K562 (cell line): ENCODE measurements around the gene PCCA. TPM values are rescaled to one million over a fixed set of nuclear protein-coding genes. Genes with fewer than 3 reads are reported as not detected.

Experiments used
- ATAC-seq: fragments of 200-7000 bp; cut with Tn5 transposase; 3 replicates; pipeline ENCODE4 v1.9.1; 2020; ENCODE audit warnings: moderate library complexity
- BruUV-seq: library from RNA; stranded (reverse); fragments of 400-500 nt; replicated peaks from 2 replicates; lab custom pipeline; 2021; lab: Mats Ljungman, UMichigan
- CTCF ChIA-PET: fragments of 300-600 bp; formaldehyde crosslinking; extraction: SDS; loops from one replicate; lab custom pipeline; 2021; ENCODE audit warnings: low intra/inter-chr PET ratio; lab: Yijun Ruan, JAX
- POLR2A ChIA-PET: fragments of 300-600, 350-650 bp; sonication (Branson Sonifier 250); formaldehyde crosslinking; extraction: SDS; loops from one replicate; lab custom pipeline; 2021; ENCODE audit warnings: antibody characterized with exemption, inconsistent platforms; lab: Yijun Ruan, JAX
- DNase-seq, 4 experiments: peaks; one replicate each; pipeline versions ENCODE4 v3.0.0 to v3.0.0-alpha.2; 2011 to 2018; ENCODE audit warnings: low spot score in 3 of 4, mixed read lengths in 3 of 4; ENCODE audit errors: extremely low read depth in 1 of 4
- FAIRE-seq: peaks from 2 replicates; lab custom pipeline; 2011; peaks lifted over from hg19 to GRCh38; lab: Jason Lieb, UNC
- H2AFZ ChIP-seq: 2 replicates; pipeline ENCODE4 v1.6.0; 2011; ENCODE audit warnings: low read depth, low read length, control low read depth, inconsistent platforms
- H3K27ac ChIP-seq: fragments of 200-600 bp; 3 replicates; pipeline ENCODE4 v1.8.0; 2011; ENCODE audit warnings: low read depth, mild to moderate bottlenecking, control low read depth, inconsistent platforms, low read length, moderate library complexity, mixed read lengths; ENCODE audit errors: extremely low read depth
- H3K27me3 ChIP-seq, 2 experiments: fragments of 300-600 bp in 1 of 2; 2 replicates in 1 of 2; 3 replicates in 1 of 2; pipeline versions ENCODE4 v1.6.0 to v1.8.0; 2011; ENCODE audit warnings: inconsistent platforms in 2 of 2, low read length in 2 of 2, mild to moderate bottlenecking in 1 of 2, mixed read lengths in 1 of 2, moderate library complexity in 1 of 2; ENCODE audit not compliant: control insufficient read depth in 2 of 2, insufficient read depth in 2 of 2
- H3K36me3 ChIP-seq: fragments of 300-600 bp; 3 replicates; pipeline ENCODE4 v1.8.0; 2011; ENCODE audit warnings: mild to moderate bottlenecking, low read length, inconsistent platforms; ENCODE audit not compliant: control insufficient read depth, insufficient read depth
- H3K4me1 ChIP-seq, 2 experiments: fragments of 200-600 bp in 1 of 2; replicated peaks in 1 of 2; 2 replicates in 1 of 2; 3 replicates in 1 of 2; pipeline versions ENCODE4 v1.5.1 to v1.8.0; 2011; ENCODE audit warnings: inconsistent platforms in 2 of 2, low read length in 2 of 2, mild to moderate bottlenecking in 1 of 2, mixed read lengths in 1 of 2, moderate library complexity in 1 of 2; ENCODE audit not compliant: control insufficient read depth in 2 of 2, insufficient read depth in 2 of 2
- H3K4me2 ChIP-seq: 2 replicates; pipeline ENCODE4 v1.6.1; 2011; ENCODE audit warnings: low read length, control low read depth, inconsistent platforms, mixed read lengths; ENCODE audit not compliant: insufficient read depth
- H3K4me3 ChIP-seq: fragments of 200-600 bp; sonication (generic), shearing (Covaris generic); 2 replicates; pipeline ENCODE4 v1.5.1; 2016; ENCODE audit warnings: control low read depth, inconsistent platforms
- H3K79me2 ChIP-seq: fragments of 200-600 bp; 3 replicates; pipeline ENCODE4 v1.8.0; 2011; ENCODE audit warnings: low read length, inconsistent platforms; ENCODE audit not compliant: control insufficient read depth, insufficient read depth
- H3K9ac ChIP-seq, 2 experiments: 2 replicates each; pipeline versions ENCODE4 v1.6.0 to v1.6.1; 2011; ENCODE audit warnings: low read depth in 2 of 2, low read length in 2 of 2, control low read depth in 1 of 2, inconsistent platforms in 1 of 2, mild to moderate bottlenecking in 1 of 2, mixed read lengths in 1 of 2; ENCODE audit not compliant: insufficient read depth in 1 of 2
- H3K9me1 ChIP-seq: one replicate; pipeline ENCODE4 v1.6.0; 2011; ENCODE audit warnings: inconsistent platforms, mild to moderate bottlenecking, low read length, moderate library complexity; ENCODE audit not compliant: control insufficient read depth, insufficient read depth
- H3K9me3 ChIP-seq: replicated peaks from 2 replicates; pipeline ENCODE4 v1.5.1; 2011; ENCODE audit warnings: low read depth, low read length, inconsistent platforms; ENCODE audit not compliant: control insufficient read depth, insufficient read depth
- H4K20me1 ChIP-seq: replicated peaks from 2 replicates; pipeline ENCODE4 v1.6.1; 2011; ENCODE audit warnings: low read length, inconsistent platforms, mixed read lengths; ENCODE audit not compliant: control insufficient read depth, insufficient read depth
- ARID2 ChIP-seq: fragments of 450-650 bp; IDR thresholded peaks from 2 replicates; pipeline ENCODE4 v1.6.1; 2017; ENCODE audit warnings: antibody characterized with exemption, mild to moderate bottlenecking
- HDAC6 ChIP-seq: IDR thresholded peaks from 2 replicates; pipeline ENCODE4 v1.6.1; 2012; ENCODE audit warnings: low read depth, mild to moderate bottlenecking, control low read depth, inconsistent platforms, low read length, moderate library complexity
- HOXB6 ChIP-seq: fragments of 250-450 bp; sonication (Bioruptor Pico); IDR thresholded peaks from 2 replicates; pipeline ENCODE4 v1.5.1; 2022; ENCODE audit warnings: mild to moderate bottlenecking, borderline replicate concordance
- MEIS2 ChIP-seq: fragments of 450-650 bp; IDR thresholded peaks from 2 replicates; pipeline ENCODE4 v1.6.1; 2014; ENCODE audit warnings: mild to moderate bottlenecking; ENCODE audit not compliant: partially characterized antibody
- NR1H2 ChIP-seq: sonication (generic); formaldehyde crosslinking; IDR thresholded peaks from 2 replicates; pipeline ENCODE4 v1.4.0; 2020; ENCODE audit warnings: mild to moderate bottlenecking, missing genetic modification reagents
- RAD21 ChIP-seq, 2 experiments: fragments of 250-450 bp in 1 of 2; fragments of 450-650 bp in 1 of 2; sonication (Bioruptor Pico) in 1 of 2; formaldehyde crosslinking in 1 of 2; IDR thresholded peaks in 1 of 2; conservative IDR thresholded peaks in 1 of 2; 2 replicates each; pipeline versions ENCODE4 v1.4.0 to v1.8.0; 2020 to 2022; ENCODE audit warnings: mild to moderate bottlenecking in 2 of 2, moderate library complexity in 1 of 2
- RBM34 ChIP-seq: fragments of 200-400 bp; formaldehyde crosslinking; IDR thresholded peaks from 2 replicates; pipeline ENCODE4 v1.6.1; 2018; ENCODE audit warnings: low read length, borderline replicate concordance; ENCODE audit not compliant: insufficient read depth
- RCOR1 ChIP-seq, 2 experiments: IDR thresholded peaks; 2 replicates each; pipeline ENCODE4 v1.6.1; 2012; ENCODE audit warnings: low read depth in 2 of 2, low read length in 2 of 2, borderline replicate concordance in 1 of 2, improper control_type of control experiment in 1 of 2
- RHOXF2B ChIP-seq: fragments of 250-450 bp; sonication (Bioruptor Pico); conservative IDR thresholded peaks from 2 replicates; pipeline ENCODE4 v1.5.1; 2021
- SMARCA5 ChIP-seq: fragments of 450-650 bp; IDR thresholded peaks from 2 replicates; pipeline ENCODE4 v1.6.1; 2016
- SMC3 ChIP-seq: conservative IDR thresholded peaks from 2 replicates; pipeline ENCODE4 v1.6.1; 2011; ENCODE audit warnings: low read depth, low read length, improper control_type of control experiment; ENCODE audit not compliant: insufficient read depth
- WGBS: fragments of 100-300 bp; shearing (Covaris generic); methylation state at CpG from one replicate; pipeline ENCODE4 v1.1.6; 2016; ENCODE audit warnings: low coverage, mixed read lengths; ENCODE audit not compliant: insufficient coverage; ENCODE audit errors: missing lambda C conversion rate; 5-methylcytosine and 5-hydroxymethylcytosine counted together
- in situ Hi-C: fragments of 300-500 bp; cut with MboI; formaldehyde crosslinking; loops from 4 replicates; pipeline ENCODE4 v1.15.0; 2018; ENCODE audit warnings: inconsistent platforms, mixed read lengths
- intact Hi-C: fragments of 100-400 bp; cut with micrococcal nuclease; formaldehyde crosslinking; loops from 2 replicates; pipeline ENCODE4 v1.14.2; 2022
- polyA plus RNA-seq, 8 experiments: library from polyadenylated mRNA; depleted of rRNA in 4 of 8; stranded (reverse) in 5 of 8; unstranded in 3 of 8; fragments of >200 nt; fragmentation: Nextera tagmentation in 2 of 8; fragmentation: Illumina TruSeq in 1 of 8; extraction: Ambion mirVana in 2 of 8; extraction: Trizol in 1 of 8; gene quantifications; 2 replicates each; pipeline versions ENCODE4 v1.2.1 to v1.2.3, GENCODE V29; 2011 to 2014; ENCODE audit warnings: inconsistent platforms in 1 of 8, missing spikeins in 1 of 8
- total RNA-seq, 7 experiments: library from RNA; depleted of rRNA in 6 of 7; stranded (reverse); fragments of >200 nt in 6 of 7; fragmentation: Illumina TruSeq in 2 of 7; extraction: Trizol in 2 of 7; gene quantifications; 2 replicates each; pipeline versions ENCODE4 v1.2.1 to v1.2.3, GENCODE V29; 2011 to 2021; ENCODE audit warnings: low replicate concordance in 1 of 7
- TF ChIP-seq, protein P1 (sequence below): fragments of 450-650 bp; formaldehyde crosslinking; IDR thresholded peaks from 2 replicates; pipeline ENCODE4 v1.4.0; 2020; ENCODE audit warnings: mild to moderate bottlenecking, moderate library complexity
- TF ChIP-seq, protein P2 (sequence below), 3 experiments: IDR thresholded peaks in 2 of 3; conservative IDR thresholded peaks in 1 of 3; 2 replicates each; pipeline ENCODE4 v1.5.1; 2011 to 2012; ENCODE audit warnings: low read length in 3 of 3, mild to moderate bottlenecking in 3 of 3, control low read depth in 2 of 3, improper control_type of control experiment in 1 of 3, inconsistent platforms in 1 of 3, low read depth in 1 of 3, mixed read lengths in 1 of 3, moderate library complexity in 1 of 3; ENCODE audit not compliant: insufficient read depth in 2 of 3

The PCCA gene
- total and polyA plus RNA-seq, 9 of the 15 experiments (the other 6 are each of a cell fraction or from before 2014, with no cell fraction given), result 5.2 to 14.1 (median 9.7) TPM

DNA sequence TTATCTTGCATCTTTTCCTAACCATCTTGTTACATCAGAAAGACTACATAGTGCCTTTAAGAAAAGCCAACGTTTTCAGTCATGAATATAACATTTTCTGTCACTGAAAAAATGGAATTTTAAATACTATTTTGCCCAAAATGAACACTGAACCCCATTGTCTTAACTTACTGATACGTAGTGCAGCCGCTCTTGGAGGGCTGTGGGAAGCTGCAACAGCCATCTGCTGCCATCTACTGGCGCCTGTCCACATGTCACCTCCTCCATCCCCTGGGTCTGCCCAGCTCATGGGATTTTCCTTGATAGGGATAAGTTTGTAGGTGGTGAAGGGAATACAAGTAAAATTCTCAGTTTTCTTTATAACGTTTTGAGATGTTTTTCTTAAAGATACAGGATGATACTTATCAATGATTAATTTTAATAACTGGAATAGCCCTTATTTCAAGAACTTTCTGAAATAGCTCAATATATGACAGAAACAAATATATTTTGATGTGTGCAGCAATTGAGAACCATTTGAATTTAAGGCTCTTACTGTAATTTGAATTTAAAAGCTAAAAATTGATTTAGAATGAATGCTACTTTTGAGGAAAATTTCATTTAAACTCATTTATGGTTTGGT is 426.0 kb downstream of the PCCA start:
- no peak overlapping the region for H3K9ac ChIP-seq
- no peaks in the 10 kb centered on the region for H3K36me3 ChIP-seq
- no peak overlapping the region for H3K27ac ChIP-seq
- H4K20me1 ChIP-seq, result no peaks in the 10 kb centered on the region; the same call in 1 of the 2 replicates
- H2AFZ ChIP-seq, result no peak overlapping the region
- no peaks in the 10 kb centered on the region for H3K4me1 ChIP-seq
- POLR2A ChIA-PET, result no interaction called here
- DNase-seq, result peak; percentile 74 to 82 (median 80)
- no TSS peak for BruUV-seq
- in situ Hi-C loops (loop anchor here (10.0 kb wide), 1 partner anchor 610 kb away; no protein-coding TSS in a partner anchor), intact Hi-C loops (loop anchor here (1.0 to 10.0 kb wide), 6 partner anchors 123 to 858 kb away; no protein-coding TSS in a partner anchor)
- no peaks in the 10 kb centered on the region for H3K9me3 ChIP-seq
- peak; percentile 94 for FAIRE-seq
- CTCF ChIA-PET, result interaction anchor here (1.1 to 2.7 kb wide), 3 partner anchors 472 to 615 kb away, joined by 4 to 22 read pairs (median 6); no protein-coding TSS in a partner anchor
- H3K79me2 ChIP-seq, result no peaks in the 10 kb centered on the region
- 3% methylated on average over 5 of the region's 5 CpGs for WGBS
- no peak overlapping the region for H3K4me2 ChIP-seq
- H3K27me3 ChIP-seq, result peaks cover 0 to 3% of the 10 kb centered on the region in 2 experiments; a peak in 1 of 5 replicates
- H3K9me1 ChIP-seq, result no peaks in the 10 kb centered on the region
- ATAC-seq, result peak; percentile 99
- H3K4me3 ChIP-seq, result no peak overlapping the region
- TF ChIP-seq RCOR1 (IDR thresholded peaks at IDR 0.05; ENCODE audit: borderline replicate concordance in 1 of 2, low read depth in 2 of 2, low read length in 2 of 2) (0 out of 4 replicates have a peak, but pooled peaks of 1 of the 2 experiments have one; percentile 25), ARID2 (0 out of 2 replicates have a peak, but pooled peaks have one; percentile 45), HOXB6 (CRISPR knock-in tag) (no peak), NR1H2 (CRISPR knock-in tag) (no peak), MEIS2 (peak; percentile 4), SMARCA5 (no peak), SMC3 (peak; percentile 85), RBM34 (no peak), RHOXF2B (no peak), RAD21 (CRISPR knock-in tag; conservative IDR thresholded peaks at IDR 0.05 in 1 of 2, IDR thresholded peaks at IDR 0.05 in 1 of 2) (peak; percentile 82 to 88), HDAC6 (no peak)
- TF ChIP-seq, protein P1, sequence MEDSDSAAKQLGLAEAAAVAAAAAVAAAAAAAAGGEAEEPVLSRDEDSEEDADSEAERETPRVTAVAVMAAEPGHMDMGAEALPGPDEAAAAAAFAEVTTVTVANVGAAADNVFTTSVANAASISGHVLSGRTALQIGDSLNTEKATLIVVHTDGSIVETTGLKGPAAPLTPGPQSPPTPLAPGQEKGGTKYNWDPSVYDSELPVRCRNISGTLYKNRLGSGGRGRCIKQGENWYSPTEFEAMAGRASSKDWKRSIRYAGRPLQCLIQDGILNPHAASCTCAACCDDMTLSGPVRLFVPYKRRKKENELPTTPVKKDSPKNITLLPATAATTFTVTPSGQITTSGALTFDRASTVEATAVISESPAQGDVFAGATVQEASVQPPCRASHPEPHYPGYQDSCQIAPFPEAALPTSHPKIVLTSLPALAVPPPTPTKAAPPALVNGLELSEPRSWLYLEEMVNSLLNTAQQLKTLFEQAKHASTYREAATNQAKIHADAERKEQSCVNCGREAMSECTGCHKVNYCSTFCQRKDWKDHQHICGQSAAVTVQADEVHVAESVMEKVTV, result peak; percentile 71
- TF ChIP-seq, protein P2, sequence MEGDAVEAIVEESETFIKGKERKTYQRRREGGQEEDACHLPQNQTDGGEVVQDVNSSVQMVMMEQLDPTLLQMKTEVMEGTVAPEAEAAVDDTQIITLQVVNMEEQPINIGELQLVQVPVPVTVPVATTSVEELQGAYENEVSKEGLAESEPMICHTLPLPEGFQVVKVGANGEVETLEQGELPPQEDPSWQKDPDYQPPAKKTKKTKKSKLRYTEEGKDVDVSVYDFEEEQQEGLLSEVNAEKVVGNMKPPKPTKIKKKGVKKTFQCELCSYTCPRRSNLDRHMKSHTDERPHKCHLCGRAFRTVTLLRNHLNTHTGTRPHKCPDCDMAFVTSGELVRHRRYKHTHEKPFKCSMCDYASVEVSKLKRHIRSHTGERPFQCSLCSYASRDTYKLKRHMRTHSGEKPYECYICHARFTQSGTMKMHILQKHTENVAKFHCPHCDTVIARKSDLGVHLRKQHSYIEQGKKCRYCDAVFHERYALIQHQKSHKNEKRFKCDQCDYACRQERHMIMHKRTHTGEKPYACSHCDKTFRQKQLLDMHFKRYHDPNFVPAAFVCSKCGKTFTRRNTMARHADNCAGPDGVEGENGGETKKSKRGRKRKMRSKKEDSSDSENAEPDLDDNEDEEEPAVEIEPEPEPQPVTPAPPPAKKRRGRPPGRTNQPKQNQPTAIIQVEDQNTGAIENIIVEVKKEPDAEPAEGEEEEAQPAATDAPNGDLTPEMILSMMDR (IDR thresholded peaks at IDR 0.05 in 2 of 3, conservative IDR thresholded peaks at IDR 0.05 in 1 of 3; ENCODE audit: insufficient read depth in 2 of 3, low read depth in 1 of 3, low read length in 3 of 3), result peak; percentile 83 to 86 (median 85)
